IMR-90 (cell line): ENCODE measurements around the gene SLC17A3. TPM values are rescaled to one million over a fixed set of nuclear protein-coding genes. Genes with fewer than 3 reads are reported as not detected.

Experiments
- ATAC-seq: fragments of 200-7000 bp; cut with Tn5 transposase; 2 replicates; pipeline ENCODE4 v1.9.1; 2020; ENCODE audit warnings: low read depth, mild to moderate bottlenecking, moderate library complexity
- BruUV-seq: library from RNA; stranded (reverse); fragments of 400-500 nt; replicated peaks from 2 replicates; lab custom pipeline; 2021; lab: Mats Ljungman, UMichigan
- CTCF ChIA-PET: fragments of 300-600 bp; formaldehyde crosslinking; extraction: SDS; loops from one replicate; lab custom pipeline; 2021; ENCODE audit warnings: antibody characterized with exemption; lab: Yijun Ruan, JAX
- POLR2A ChIA-PET: fragments of 300-600 bp; sonication (Branson Sonifier 250); formaldehyde crosslinking; loops from one replicate; lab custom pipeline; 2022; ENCODE audit warnings: antibody characterized with exemption; ENCODE audit not compliant: unreplicated experiment; lab: Charles Lee
- DNase-seq: peaks from one replicate; pipeline ENCODE4 v3.0.0; 2013
- H2AFZ ChIP-seq: replicated peaks from 2 replicates; pipeline ENCODE3; 2013; ENCODE audit warnings: low read length, mild to moderate bottlenecking; ENCODE audit not compliant: poor library complexity
- H2AK5ac ChIP-seq: 2 replicates; pipeline ENCODE4 v1.6.1; 2013; ENCODE audit warnings: low read depth, low read length, inconsistent platforms
- H2AK9ac ChIP-seq: replicated peaks from 2 replicates; pipeline ENCODE3; 2013; ENCODE audit warnings: mild to moderate bottlenecking, low read depth, low read length, moderate library complexity; ENCODE audit not compliant: poor library complexity
- H2BK120ac ChIP-seq: 2 replicates; pipeline ENCODE4 v1.6.1; 2013; ENCODE audit warnings: low read depth, low read length, inconsistent platforms
- H2BK15ac ChIP-seq: 3 replicates; pipeline ENCODE4 v1.6.1; 2013; ENCODE audit warnings: low read depth, low read length, inconsistent platforms
- H2BK20ac ChIP-seq: 2 replicates; pipeline ENCODE4 v1.6.1; 2013; ENCODE audit warnings: low read depth, mild to moderate bottlenecking, inconsistent platforms, low read length, moderate library complexity
- H2BK5ac ChIP-seq: 2 replicates; pipeline ENCODE4 v1.6.1; 2013; ENCODE audit warnings: mild to moderate bottlenecking, low read depth, low read length, inconsistent platforms; ENCODE audit not compliant: poor library complexity, severe bottlenecking
- H3K14ac ChIP-seq: replicated peaks from 2 replicates; pipeline ENCODE4 v1.6.1; 2013; ENCODE audit warnings: low read depth, low read length, inconsistent platforms
- H3K18ac ChIP-seq: 2 replicates; pipeline ENCODE4 v1.6.1; 2013; ENCODE audit warnings: low read depth, low read length, control low read depth
- H3K23ac ChIP-seq: 2 replicates; pipeline ENCODE4 v1.6.1; 2013; ENCODE audit warnings: low read depth, low read length, inconsistent platforms
- H3K27ac ChIP-seq: 2 replicates; pipeline ENCODE4 v1.5.1; 2013; ENCODE audit warnings: mild to moderate bottlenecking, control low read depth, low read length; ENCODE audit not compliant: insufficient read depth
- H3K27me3 ChIP-seq: 2 replicates; pipeline ENCODE4 v1.6.1; 2013; ENCODE audit warnings: low read length; ENCODE audit not compliant: control insufficient read depth, insufficient read depth
- H3K36me3 ChIP-seq: 2 replicates; pipeline ENCODE4 v1.6.1; 2013; ENCODE audit warnings: low read length, mixed read lengths; ENCODE audit not compliant: control insufficient read depth, insufficient read depth
- H3K4ac ChIP-seq: 2 replicates; pipeline ENCODE4 v1.6.1; 2013; ENCODE audit warnings: low read depth, low read length, inconsistent platforms
- H3K4me1 ChIP-seq: 2 replicates; pipeline ENCODE4 v1.6.1; 2013; ENCODE audit warnings: low read length, mixed read lengths; ENCODE audit not compliant: control insufficient read depth, insufficient read depth
- H3K4me2 ChIP-seq: 2 replicates; pipeline ENCODE4 v1.6.1; 2013; ENCODE audit warnings: low read depth, mild to moderate bottlenecking, control low read depth, low read length, moderate library complexity
- H3K4me3 ChIP-seq: 2 replicates; pipeline ENCODE4 v1.5.1; 2013; ENCODE audit warnings: low read depth, mild to moderate bottlenecking, control low read depth, low read length, moderate library complexity; ENCODE audit not compliant: insufficient read depth
- H3K56ac ChIP-seq: 2 replicates; pipeline ENCODE4 v1.6.1; 2013; ENCODE audit warnings: low read length, inconsistent platforms; ENCODE audit not compliant: insufficient read depth; ENCODE audit errors: extremely low read depth
- H3K79me1 ChIP-seq, 2 experiments: 2 replicates each; pipeline ENCODE4 v1.6.1; 2013; ENCODE audit warnings: low read length in 2 of 2, inconsistent platforms in 1 of 2, low read depth in 1 of 2
- H3K9ac ChIP-seq: 2 replicates; pipeline ENCODE4 v1.6.1; 2013; ENCODE audit warnings: low read depth, low read length, control low read depth
- H3K9me1 ChIP-seq: 2 replicates; pipeline ENCODE4 v1.6.1; 2013; ENCODE audit warnings: low read length, inconsistent platforms; ENCODE audit not compliant: insufficient read depth
- H3K9me3 ChIP-seq: 2 replicates; pipeline ENCODE4 v1.6.1; 2013; ENCODE audit warnings: low read length; ENCODE audit not compliant: control insufficient read depth, insufficient read depth
- H4K20me1 ChIP-seq: 2 replicates; pipeline ENCODE4 v1.6.1; 2013; ENCODE audit warnings: low read length, inconsistent platforms; ENCODE audit not compliant: insufficient read depth
- H4K5ac ChIP-seq: 2 replicates; pipeline ENCODE4 v1.6.1; 2013; ENCODE audit warnings: mild to moderate bottlenecking, low read depth, low read length, control low read depth
- H4K8ac ChIP-seq, 2 experiments: 2 replicates each; pipeline ENCODE4 v1.6.1; 2013; ENCODE audit warnings: low read depth in 2 of 2, low read length in 2 of 2, control low read depth in 1 of 2, inconsistent platforms in 1 of 2
- H4K91ac ChIP-seq: 2 replicates; pipeline ENCODE4 v1.6.1; 2013; ENCODE audit warnings: low read depth, low read length, inconsistent platforms; ENCODE audit not compliant: insufficient read depth
- BHLHE40 ChIP-seq: fragments of 150-350 bp; IDR thresholded peaks from 2 replicates; pipeline ENCODE4 v1.6.1; 2016; ENCODE audit warnings: mild to moderate bottlenecking, low read depth, low read length
- CEBPB ChIP-seq: IDR thresholded peaks from 2 replicates; pipeline ENCODE4 v1.6.1; 2012; ENCODE audit warnings: low read depth, low read length, improper control_type of control experiment
- CHD1 ChIP-seq: IDR thresholded peaks from 2 replicates; pipeline ENCODE4 v1.6.1; 2012; ENCODE audit warnings: low read depth, low read length, improper control_type of control experiment
- CTCF ChIP-seq: conservative IDR thresholded peaks from 2 replicates; pipeline ENCODE4 v1.5.1; 2012; ENCODE audit warnings: mild to moderate bottlenecking, low read depth, low read length, improper control_type of control experiment
- ELK1 ChIP-seq: fragments of 150-350 bp; IDR thresholded peaks from 2 replicates; pipeline ENCODE4 v1.6.1; 2016; ENCODE audit warnings: low read depth, mild to moderate bottlenecking, low read length, moderate library complexity, borderline replicate concordance
- FOS ChIP-seq: fragments of 150-350 bp; IDR thresholded peaks from 2 replicates; pipeline ENCODE4 v1.6.1; 2016; ENCODE audit warnings: low read depth, low read length
- MAFK ChIP-seq: IDR thresholded peaks from 2 replicates; pipeline ENCODE4 v1.6.1; 2012; ENCODE audit warnings: low read depth, low read length, improper control_type of control experiment
- MAZ ChIP-seq: IDR thresholded peaks from 2 replicates; pipeline ENCODE4 v1.6.1; 2012; ENCODE audit warnings: low read depth, mild to moderate bottlenecking, low read length, improper control_type of control experiment, moderate library complexity, borderline replicate concordance
- MXI1 ChIP-seq: IDR thresholded peaks from 2 replicates; pipeline ENCODE4 v1.6.1; 2012; ENCODE audit warnings: low read depth, mild to moderate bottlenecking, low read length, moderate library complexity, borderline replicate concordance
- NFE2L2 ChIP-seq: fragments of 150-350 bp; IDR thresholded peaks from 2 replicates; pipeline ENCODE4 v1.6.1; 2016; ENCODE audit warnings: low read depth, mild to moderate bottlenecking, low read length
- POLR2A ChIP-seq: IDR thresholded peaks from 2 replicates; pipeline ENCODE4 v1.6.1; 2012; ENCODE audit warnings: mild to moderate bottlenecking, low read depth, low read length
- RAD21 ChIP-seq: IDR thresholded peaks from 2 replicates; pipeline ENCODE4 v1.6.1; 2012; ENCODE audit warnings: low read length, improper control_type of control experiment
- RCOR1 ChIP-seq: IDR thresholded peaks from 2 replicates; pipeline ENCODE4 v1.6.1; 2012; ENCODE audit warnings: mild to moderate bottlenecking, low read length, improper control_type of control experiment; ENCODE audit not compliant: insufficient replicate concordance
- RFX5 ChIP-seq: IDR thresholded peaks from 2 replicates; pipeline ENCODE4 v1.8.0; 2012; ENCODE audit warnings: low read depth, mild to moderate bottlenecking, low read length, moderate library complexity
- SMC3 ChIP-seq: fragments of 150-350 bp; IDR thresholded peaks from 2 replicates; pipeline ENCODE4 v1.6.1; 2016; ENCODE audit warnings: low read depth, mild to moderate bottlenecking, antibody characterized with exemption, low read length, moderate library complexity
- USF2 ChIP-seq: fragments of 150-350 bp; IDR thresholded peaks from 2 replicates; pipeline ENCODE4 v1.6.1; 2017; ENCODE audit warnings: mild to moderate bottlenecking, antibody characterized with exemption, low read length, low read depth
- WGBS, 2 experiments: methylation state at CpG; one replicate each; pipeline versions ENCODE4 v1.1.5 to v1.1.7; 2013; ENCODE audit warnings: missing lambda C conversion rate in 2 of 2; ENCODE audit not compliant: insufficient read length in 1 of 2; ENCODE audit errors: extremely low coverage in 2 of 2; 5-methylcytosine and 5-hydroxymethylcytosine counted together
- dilution Hi-C: fragments of 300-500 bp; cut with HindIII; formaldehyde crosslinking; loops from one replicate; pipeline ENCODE4 v1.14.3; 2018; ENCODE audit warnings: low sequenced_read_pairs; ENCODE audit not compliant: unreplicated experiment
- in situ Hi-C: fragments of 300-500 bp; cut with MboI; formaldehyde crosslinking; loops from 3 replicates; pipeline ENCODE4 v1.14.3; 2019; ENCODE audit warnings: low sequenced_read_pairs, inconsistent platforms, mixed read lengths
- intact Hi-C: fragments of 100-400 bp; cut with micrococcal nuclease; formaldehyde crosslinking; loops from 2 replicates; pipeline ENCODE4 v1.10.0; 2022
- polyA plus RNA-seq, 3 experiments: library from polyadenylated mRNA; depleted of rRNA; stranded (reverse); fragments of >200 nt; gene quantifications; 2 replicates each; pipeline ENCODE4 v1.2.3, GENCODE V29; 2012; ENCODE audit warnings: low replicate concordance in 1 of 3
- total RNA-seq: library from RNA; depleted of rRNA; stranded (reverse); fragments of >200 nt; gene quantifications from 2 replicates; pipeline ENCODE4 v1.2.3, GENCODE V29; 2012

Gene SLC17A3
- total and polyA plus RNA-seq, 2 of the 4 experiments (the other 2 are of a cell fraction), result not detected

- no peak for ATAC-seq
- Histone ChIP-seq H2AFZ (no peak overlapping the region), H3K36me3 (no peaks in the 10 kb centered on the region), H3K23ac (no peak overlapping the region), H3K14ac (no peak overlapping the region), H2BK5ac (no peak overlapping the region), H3K27ac (no peak overlapping the region), H3K4ac (no peak overlapping the region), H4K8ac (no peak overlapping the region), H2BK120ac (no peak overlapping the region), H3K9ac (no peak overlapping the region), H3K4me1 (no peaks in the 10 kb centered on the region), H2AK5ac (no peak overlapping the region), H3K79me1 (no peaks in the 10 kb centered on the region), H3K27me3 (no peaks in the 10 kb centered on the region), H4K20me1 (no peaks in the 10 kb centered on the region), H3K18ac (no peak overlapping the region), H2BK15ac (no peak overlapping the region), H3K56ac (no peak overlapping the region), H3K4me3 (no peak overlapping the region), H4K91ac (no peak overlapping the region), H2BK20ac (no peak overlapping the region), H2AK9ac (no peak overlapping the region), H3K9me3 (no peaks in the 10 kb centered on the region), H3K4me2 (no peak overlapping the region), H3K9me1 (no peaks in the 10 kb centered on the region), H4K5ac (no peak overlapping the region)
- TF ChIP-seq FOS (no peak), RCOR1 (no peak), MAFK (no peak), MAZ (no peak), ELK1 (no peak), CHD1 (no peak), BHLHE40 (no peak), NFE2L2 (no peak), SMC3 (no peak), USF2 (no peak), RAD21 (no peak), POLR2A (no peak), MXI1 (no peak), CEBPB (no peak), RFX5 (no peak), CTCF (no peak)
- dilution Hi-C loops (no loop called here), intact Hi-C loops (no loop called here), in situ Hi-C loops (no loop called here)
- POLR2A ChIA-PET, result no interaction called here
- no peak for DNase-seq
- 88% methylated on average over 3 of the region's 4 CpGs; no CpG with 5 or more reads in 1 of the 2 experiments for WGBS, 2 experiments
- BruUV-seq, result no TSS peak
- CTCF ChIA-PET, result no interaction called here
Observed at GRCh38 chr6:25801436-25801835, 72.6 kb downstream of the SLC17A3 start.
